Ishikawa (cell line): ENCODE measurements around the gene FTSJ1.

ENCODE experiments used
- CEBPB ChIP-seq: IDR thresholded peaks from 2 replicates; pipeline ENCODE4 v1.6.1; 2012
- CREB1 ChIP-seq: IDR thresholded peaks from 2 replicates; pipeline ENCODE4 v1.6.1; 2012; ENCODE audit warnings: low read depth
- EGR1 ChIP-seq: IDR thresholded peaks from 2 replicates; pipeline ENCODE4 v1.6.1; 2012
- EP300 ChIP-seq: IDR thresholded peaks from 2 replicates; pipeline ENCODE4 v1.6.1; 2012; ENCODE audit warnings: borderline replicate concordance
- FOXM1 ChIP-seq: IDR thresholded peaks from 2 replicates; pipeline ENCODE4 v1.6.1; 2012; ENCODE audit warnings: low read depth, borderline replicate concordance
- NFIC ChIP-seq: IDR thresholded peaks from 2 replicates; pipeline ENCODE4 v1.6.1; 2012
- RAD21 ChIP-seq: IDR thresholded peaks from 2 replicates; pipeline ENCODE4 v1.6.1; 2012; ENCODE audit warnings: low read depth
- REST ChIP-seq: IDR thresholded peaks from 2 replicates; pipeline ENCODE4 v1.6.1; 2012; ENCODE audit warnings: low read depth, mild to moderate bottlenecking
- TAF1 ChIP-seq: IDR thresholded peaks from 2 replicates; pipeline ENCODE4 v1.6.1; 2012; ENCODE audit warnings: low read depth, mild to moderate bottlenecking
- TCF12 ChIP-seq: IDR thresholded peaks from 2 replicates; pipeline ENCODE4 v1.6.1; 2012; ENCODE audit warnings: low read depth
- TEAD4 ChIP-seq: IDR thresholded peaks from 2 replicates; pipeline ENCODE4 v1.6.1; 2012
- USF1 ChIP-seq: IDR thresholded peaks from 2 replicates; pipeline ENCODE4 v1.6.1; 2012
- YY1 ChIP-seq: IDR thresholded peaks from 2 replicates; pipeline ENCODE4 v1.6.1; 2012; ENCODE audit warnings: low read depth
- ZBTB7A ChIP-seq: IDR thresholded peaks from 2 replicates; pipeline ENCODE4 v1.6.1; 2012; ENCODE audit warnings: low read depth
- TF ChIP-seq, protein P1 (sequence below): IDR thresholded peaks from 2 replicates; pipeline ENCODE4 v1.6.1; 2012

The FTSJ1 gene

GRCh38 chrX:48459483-48459882 lies 16.5 kb upstream of the FTSJ1 start:
- no peak for TF ChIP-seq EP300
- no peak for TF ChIP-seq RAD21
- TF ChIP-seq TAF1: no peak
- TF ChIP-seq CEBPB: no peak
- no peak for TF ChIP-seq TEAD4
- TF ChIP-seq CREB1: no peak

DNA sequence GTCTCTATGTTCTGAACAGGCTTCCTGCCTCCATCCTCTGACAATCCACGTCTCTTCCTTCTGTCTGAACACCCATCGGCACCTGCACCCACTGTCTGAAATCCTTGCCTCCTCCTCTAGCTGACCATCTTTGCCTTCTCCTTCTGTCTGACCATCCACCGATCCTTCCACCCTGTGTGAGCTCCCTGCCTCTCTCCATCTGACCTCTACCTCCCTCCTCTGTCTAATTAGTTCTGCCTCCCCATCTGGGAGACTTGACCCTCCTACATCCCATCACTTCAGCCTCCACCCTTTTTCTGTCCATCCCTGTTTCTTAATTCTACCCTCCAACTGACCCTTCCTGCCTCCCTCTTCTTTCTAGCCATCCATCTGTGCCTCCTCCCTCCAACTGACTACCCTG lies 16.0 kb upstream of the FTSJ1 start:
- TF ChIP-seq ZBTB7A: no peak
- TF ChIP-seq EP300: no peak
- TF ChIP-seq TAF1: no peak
- no peak for TF ChIP-seq REST
- no peak for TF ChIP-seq RAD21
- TF ChIP-seq, protein P1, sequence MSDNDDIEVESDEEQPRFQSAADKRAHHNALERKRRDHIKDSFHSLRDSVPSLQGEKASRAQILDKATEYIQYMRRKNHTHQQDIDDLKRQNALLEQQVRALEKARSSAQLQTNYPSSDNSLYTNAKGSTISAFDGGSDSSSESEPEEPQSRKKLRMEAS: no peak
- no peak for TF ChIP-seq FOXM1
- TF ChIP-seq TCF12: no peak
- TF ChIP-seq TEAD4: no peak
- no peak for TF ChIP-seq CREB1
- TF ChIP-seq CEBPB: no peak
- no peak for TF ChIP-seq USF1
- no peak for TF ChIP-seq EGR1
- no peak for TF ChIP-seq NFIC
- no peak for TF ChIP-seq YY1

DNA sequence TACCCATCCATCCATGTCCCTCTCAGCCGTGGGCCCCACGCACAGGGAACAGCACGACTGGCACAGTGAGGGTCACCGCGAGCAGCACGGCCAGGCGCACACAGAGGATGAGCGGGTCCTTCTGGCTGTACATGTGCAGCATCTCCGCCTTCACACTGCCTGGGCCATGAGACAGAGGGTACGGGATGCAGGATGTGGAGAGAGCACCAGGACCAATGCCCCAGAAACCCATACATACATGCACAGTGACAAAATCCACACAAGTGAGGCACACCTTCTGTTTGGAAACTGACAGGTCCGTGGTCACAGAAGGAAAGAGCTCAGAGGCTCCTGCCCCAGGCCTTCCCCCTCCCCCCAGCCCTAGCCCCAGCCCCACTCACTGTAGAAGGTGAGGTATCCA lies 15.4 kb upstream of the FTSJ1 start:
- no peak for TF ChIP-seq FOXM1
- TF ChIP-seq TAF1: no peak
- TF ChIP-seq TEAD4: no peak
- no peak for TF ChIP-seq ZBTB7A
- no peak for TF ChIP-seq TCF12
- TF ChIP-seq CREB1: no peak
- no peak for TF ChIP-seq CEBPB
- no peak for TF ChIP-seq EGR1
- no peak for TF ChIP-seq EP300
- no peak for TF ChIP-seq NFIC
- no peak for TF ChIP-seq REST
- TF ChIP-seq, protein P1: no peak
- TF ChIP-seq YY1: no peak
- TF ChIP-seq USF1: no peak
- no peak for TF ChIP-seq RAD21

DNA sequence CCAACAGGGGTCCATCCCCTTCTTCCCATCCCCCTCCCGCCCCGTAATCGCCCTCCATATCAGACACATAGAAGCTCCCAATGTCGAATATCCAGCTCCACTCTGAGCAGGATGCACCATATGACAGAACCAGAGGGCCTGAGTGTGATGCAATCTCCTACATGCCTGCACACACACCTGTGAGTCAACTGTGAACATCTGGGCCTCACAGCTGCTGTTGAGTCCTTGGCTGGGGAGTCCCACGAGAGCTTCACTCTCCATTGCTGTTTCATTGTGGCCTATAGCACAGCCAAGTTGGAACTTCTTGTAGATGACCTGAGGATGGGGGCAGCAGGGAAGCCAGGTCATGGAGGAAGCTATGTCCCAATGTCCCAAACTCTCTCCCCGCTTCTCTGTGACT lies 14.2 kb upstream of the FTSJ1 start:
- TF ChIP-seq NFIC: no peak
- TF ChIP-seq EGR1: no peak
- TF ChIP-seq TAF1: no peak
- no peak for TF ChIP-seq YY1
- TF ChIP-seq, protein P1: no peak
- TF ChIP-seq TEAD4: no peak
- no peak for TF ChIP-seq TCF12
- no peak for TF ChIP-seq ZBTB7A
- TF ChIP-seq USF1: no peak
- no peak for TF ChIP-seq CREB1
- TF ChIP-seq REST: no peak
- TF ChIP-seq FOXM1: no peak
- TF ChIP-seq CEBPB: no peak
- no peak for TF ChIP-seq RAD21
- no peak for TF ChIP-seq EP300
